ENCODE measurements around the gene BDNF. TPM values are rescaled to one million over a fixed set of nuclear protein-coding genes. Genes with fewer than 3 reads are reported as not detected.

BDNF gene
- total and polyA plus RNA-seq, 2 donors (not counting 3 experiments of a cell fraction or from before 2014, with no cell fraction given) = 3.1 to 3.6 TPM

DNA sequence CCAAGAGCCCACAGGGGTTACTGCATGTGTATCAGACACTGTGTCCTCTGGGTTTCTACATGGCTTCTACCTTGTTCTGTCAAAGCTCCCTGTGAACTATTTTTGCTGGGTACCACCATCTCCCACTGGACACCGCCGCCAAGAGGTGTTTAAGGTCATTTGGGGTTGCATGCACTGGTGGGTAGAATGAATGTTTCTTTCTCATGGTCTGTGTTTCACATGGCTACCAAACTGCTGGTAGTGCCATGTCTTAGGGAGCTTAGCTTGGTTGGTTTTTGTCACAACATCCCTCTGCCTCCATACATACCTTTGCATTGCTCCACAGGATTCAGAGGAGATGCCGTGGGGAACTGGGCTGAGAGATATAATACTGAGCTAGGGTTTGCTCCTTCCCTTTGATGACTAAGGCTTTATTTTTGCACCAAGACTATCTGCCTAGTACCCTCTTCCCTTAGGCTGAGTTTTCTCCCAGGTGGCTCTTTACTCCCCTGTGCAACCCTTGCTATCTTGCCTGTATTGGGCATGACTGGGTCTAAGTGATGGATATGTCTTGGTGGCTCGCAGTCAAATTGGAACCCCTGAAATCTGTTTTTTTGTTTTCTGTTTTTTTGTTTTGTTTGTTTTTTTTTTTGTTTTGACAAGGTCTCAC is 73.2 kb downstream of the BDNF start:
- Histone ChIP-seq H3K4me1 (ENCODE audit: control insufficient read depth, extremely low read depth, insufficient read depth, low read length) (no peaks in the 10 kb centered on the region), H3K27me3 (ENCODE audit: control insufficient read depth in 2 of 2, insufficient read depth in 2 of 2, low read length in 2 of 2) (peaks cover 0 to 3% of the 10 kb centered on the region in 2 experiments), H3K36me3 (ENCODE audit: control insufficient read depth in 2 of 2, extremely low read depth in 1 of 2, insufficient read depth in 2 of 2, low read length in 2 of 2) (no peaks in the 10 kb centered on the region), H3K4me3 (replicated peaks in 1 of 3; ENCODE audit: insufficient read depth in 1 of 3, low read depth in 1 of 3, low read length in 3 of 3) (no peak overlapping the region), H3K9ac (replicated peaks; ENCODE audit: extremely low read depth, insufficient read depth, low read length) (no peak overlapping the region), H2AFZ (ENCODE audit: low read depth, low read length) (no peak overlapping the region), H3K27ac (ENCODE audit: insufficient read depth, low read depth, low read length) (no peak overlapping the region), H3K79me2 (ENCODE audit: control insufficient read depth, insufficient read depth, low read length) (no peaks in the 10 kb centered on the region), H3K9me3 (replicated peaks; ENCODE audit: control insufficient read depth, insufficient read depth, low read length) (no peaks in the 10 kb centered on the region), H3K4me2 (ENCODE audit: insufficient read depth, low read length) (no peak overlapping the region), H4K20me1 (replicated peaks; ENCODE audit: control insufficient read depth, extremely low read depth, insufficient read depth, low read length) (no peaks in the 10 kb centered on the region), H3K9me1 (replicated peaks; ENCODE audit: control insufficient read depth, extremely low read depth, insufficient read depth, low read length) (no peaks in the 10 kb centered on the region)
- CTCF ChIA-PET = no interaction called here
- BruUV-seq (replicated peaks) = no TSS peak
- dilution Hi-C loops (cut with MboI; ENCODE audit: extremely low pct_ligation_motif_present, low sequenced_read_pairs) (no loop called here), intact Hi-C loops (cut with micrococcal nuclease) (no loop called here)
- FAIRE-seq (no peak), DNase-seq (ENCODE audit: low read depth, low spot score) (no peak)
- TF ChIP-seq GATA2 (IDR thresholded peaks at IDR 0.05; ENCODE audit: insufficient read depth, insufficient read length, low read depth, low read length) (no peak), FOS (IDR thresholded peaks at IDR 0.05; ENCODE audit: borderline replicate concordance, insufficient read depth, low read length) (no peak), POLR2A (IDR thresholded peaks at IDR 0.05; ENCODE audit: low read depth, low read length) (no peak), MYC (IDR thresholded peaks at IDR 0.05; ENCODE audit: low read depth, low read length) (no peak), EZH2 (IDR thresholded peaks at IDR 0.05; ENCODE audit: borderline replicate concordance, low read depth, low read length, severe bottlenecking) (no peak), JUN (IDR thresholded peaks at IDR 0.05; ENCODE audit: borderline replicate concordance, insufficient read depth, insufficient read length, low read depth) (no peak), POLR2AphosphoS5 (IDR thresholded peaks at IDR 0.05; ENCODE audit: insufficient read depth, low read depth, low read length) (no peak)
- TF ChIP-seq, protein P1, sequence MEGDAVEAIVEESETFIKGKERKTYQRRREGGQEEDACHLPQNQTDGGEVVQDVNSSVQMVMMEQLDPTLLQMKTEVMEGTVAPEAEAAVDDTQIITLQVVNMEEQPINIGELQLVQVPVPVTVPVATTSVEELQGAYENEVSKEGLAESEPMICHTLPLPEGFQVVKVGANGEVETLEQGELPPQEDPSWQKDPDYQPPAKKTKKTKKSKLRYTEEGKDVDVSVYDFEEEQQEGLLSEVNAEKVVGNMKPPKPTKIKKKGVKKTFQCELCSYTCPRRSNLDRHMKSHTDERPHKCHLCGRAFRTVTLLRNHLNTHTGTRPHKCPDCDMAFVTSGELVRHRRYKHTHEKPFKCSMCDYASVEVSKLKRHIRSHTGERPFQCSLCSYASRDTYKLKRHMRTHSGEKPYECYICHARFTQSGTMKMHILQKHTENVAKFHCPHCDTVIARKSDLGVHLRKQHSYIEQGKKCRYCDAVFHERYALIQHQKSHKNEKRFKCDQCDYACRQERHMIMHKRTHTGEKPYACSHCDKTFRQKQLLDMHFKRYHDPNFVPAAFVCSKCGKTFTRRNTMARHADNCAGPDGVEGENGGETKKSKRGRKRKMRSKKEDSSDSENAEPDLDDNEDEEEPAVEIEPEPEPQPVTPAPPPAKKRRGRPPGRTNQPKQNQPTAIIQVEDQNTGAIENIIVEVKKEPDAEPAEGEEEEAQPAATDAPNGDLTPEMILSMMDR (IDR thresholded peaks at IDR 0.05; ENCODE audit: extremely low read depth in 1 of 2, insufficient read depth in 1 of 2, low read depth in 1 of 2, low read length in 2 of 2) = no peak
- TF ChIP-seq, protein P2, sequence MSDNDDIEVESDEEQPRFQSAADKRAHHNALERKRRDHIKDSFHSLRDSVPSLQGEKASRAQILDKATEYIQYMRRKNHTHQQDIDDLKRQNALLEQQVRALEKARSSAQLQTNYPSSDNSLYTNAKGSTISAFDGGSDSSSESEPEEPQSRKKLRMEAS (IDR thresholded peaks at IDR 0.05; ENCODE audit: insufficient read depth, insufficient read length) = no peak
- POLR2A ChIA-PET = no interaction called here

Data from endothelial cell of umbilical vein (primary cell).